CD4-positive, alpha-beta T cell treated with Interleukin-21 for 1 hour (primary cell): ENCODE measurements around the gene PRR15L.
"Not testable (repeated sequence)": the region's sequence is repeated elsewhere in the genome, so short reads cannot be mapped to it uniquely, and the experiment has no call there.

Experiments
- DNase-seq: peaks from one replicate; pipeline ENCODE4 v3.0.0-alpha.2; 2020

The PRR15L gene

GRCh38 chr17:47956791-47957590, 692 bp downstream of the PRR15L start:
- no peak for DNase-seq

GRCh38 chr17:47955497-47956461, 1.9 kb downstream of the PRR15L start:
- no peak for DNase-seq

GRCh38 chr17:47953909-47954308, 3.8 kb downstream of the PRR15L start:
- DNase-seq: no peak

GRCh38 chr17:47952171-47953021, 5.3 kb downstream of the PRR15L start:
- DNase-seq: no peak

- no peak for DNase-seq
These were observed 7.2 kb downstream of the PRR15L start for GRCh38 chr17:47950448-47950847.

- no peak for DNase-seq
These were observed 7.7 kb downstream of the PRR15L start for GRCh38 chr17:47949946-47950345.

GRCh38 chr17:47949197-47949759, 8.4 kb downstream of the PRR15L start:
- peak; percentile 80 for DNase-seq

- no peak for DNase-seq
These were observed 8.9 kb downstream of the PRR15L start for GRCh38 chr17:47948706-47949196.

- DNase-seq: peak; percentile 79
These were observed 10.7 kb downstream of the PRR15L start for GRCh38 chr17:47946929-47947397.

- no peak for DNase-seq
These were observed 11.2 kb downstream of the PRR15L start for GRCh38 chr17:47946516-47946915.

GRCh38 chr17:47945529-47946508, 11.9 kb downstream of the PRR15L start:
- no peak for DNase-seq

- peak; percentile 25 for DNase-seq
These were observed 12.6 kb downstream of the PRR15L start for GRCh38 chr17:47945080-47945479.

- DNase-seq: no peak
These were observed 15.1 kb downstream of the PRR15L start for GRCh38 chr17:47942568-47942967.

GRCh38 chr17:47942096-47942510, 15.6 kb downstream of the PRR15L start:
- DNase-seq: peak; percentile 15

- DNase-seq: peak; percentile 97
These were observed 16.2 kb downstream of the PRR15L start, which contains the start of gene PNPO for GRCh38 chr17:47941246-47942095. Gene PNPO, plus strand, starts transcription at chr17:47941571. Its CDS starts 105 bp downstream, at chr17:47941676.

GRCh38 chr17:47937941-47938340, 19.7 kb downstream of the PRR15L start:
- DNase-seq: no peak

GRCh38 chr17:47935961-47936360, 21.7 kb downstream of the PRR15L start:
- DNase-seq: no peak

GRCh38 chr17:47935468-47935867, 22.2 kb downstream of the PRR15L start:
- DNase-seq: not testable (repeated sequence)

- no peak for DNase-seq
These were observed 22.8 kb downstream of the PRR15L start for GRCh38 chr17:47934856-47935255.

- no peak for DNase-seq
These were observed 25.8 kb downstream of the PRR15L start for GRCh38 chr17:47931848-47932247.
